G401.6 (cell line): ENCODE data around the gene FAM72B.
"Not testable (repeated sequence)": the region's sequence is repeated elsewhere in the genome, so short reads cannot be mapped to it uniquely, and the experiment has no call there.

Source experiments
- FAIRE-seq: peaks from 2 replicates; lab custom pipeline; 2012; peaks lifted over from hg19 to GRCh38; lab: Jason Lieb, UNC

Gene FAM72B

GRCh38 chr1:121184290-121185127, at the start of gene FAM72B, which contains the start of gene SRGAP2C:
Gene FAM72B (minus strand): TSS chr1:121184340. CDS start chr1:121183489, 851 bp downstream.
Gene SRGAP2C (plus strand): TSS chr1:121184975. CDS start chr1:121187447, 2,472 bp downstream.
- FAIRE-seq: peak; percentile 92

GRCh38 chr1:121232445-121233125, 48.4 kb upstream of the FAM72B start:
- not testable (repeated sequence) for FAIRE-seq

- FAIRE-seq: not testable (repeated sequence)
Observed at GRCh38 chr1:121230636-121231035, 46.5 kb upstream of the FAM72B start.

GRCh38 chr1:121227544-121228330, 43.6 kb upstream of the FAM72B start:
- not testable (repeated sequence) for FAIRE-seq

GRCh38 chr1:121226925-121227324, 42.8 kb upstream of the FAM72B start:
- not testable (repeated sequence) for FAIRE-seq

GRCh38 chr1:121226295-121226904, 42.3 kb upstream of the FAM72B start:
- not testable (repeated sequence) for FAIRE-seq

GRCh38 chr1:121224714-121225113, 40.6 kb upstream of the FAM72B start:
- not testable (repeated sequence) for FAIRE-seq

- FAIRE-seq: not testable (repeated sequence)
Observed at GRCh38 chr1:121221770-121222169, 37.6 kb upstream of the FAM72B start.

GRCh38 chr1:121216676-121217075, 32.5 kb upstream of the FAM72B start:
- not testable (repeated sequence) for FAIRE-seq

GRCh38 chr1:121215699-121216417, 31.7 kb upstream of the FAM72B start:
- not testable (repeated sequence) for FAIRE-seq

GRCh38 chr1:121214544-121215156, 30.5 kb upstream of the FAM72B start:
- not testable (repeated sequence) for FAIRE-seq

GRCh38 chr1:121213491-121213890, 29.4 kb upstream of the FAM72B start:
- not testable (repeated sequence) for FAIRE-seq

- not testable (repeated sequence) for FAIRE-seq
Observed at GRCh38 chr1:121210778-121211177, 26.6 kb upstream of the FAM72B start.

- FAIRE-seq: not testable (repeated sequence)
Observed at GRCh38 chr1:121208375-121208774, 24.2 kb upstream of the FAM72B start.

GRCh38 chr1:121207328-121207727, 23.2 kb upstream of the FAM72B start:
- FAIRE-seq: not testable (repeated sequence)

GRCh38 chr1:121205786-121206711, 21.9 kb upstream of the FAM72B start:
- not testable (repeated sequence) for FAIRE-seq

- FAIRE-seq: not testable (repeated sequence)
Observed at GRCh38 chr1:121202986-121203385, 18.8 kb upstream of the FAM72B start.

GRCh38 chr1:121200985-121201981, 17.1 kb upstream of the FAM72B start:
- FAIRE-seq: not testable (repeated sequence)
